Right lobe of liver (tissue), 4 donors: ENCODE measurements around the gene ASL.

ENCODE experiments used
- CTCF ChIP-seq, 4 donors: fragments of 200-600 bp in 3 of 4; fragments of 450-650 bp in 1 of 4; IDR thresholded peaks; one replicate each; pipeline versions ENCODE4 v1.5.1 to v1.8.0; 2016 to 2022; ENCODE audit warnings: antibody characterized with exemption in 4 of 4, mild to moderate bottlenecking in 2 of 4
- POLR2A ChIP-seq: fragments of 450-650 bp; IDR thresholded peaks from one replicate; pipeline ENCODE4 v1.6.1; 2017; ENCODE audit warnings: antibody characterized with exemption, mild to moderate bottlenecking
- donor health status: DM: no; HTN: no; CAD: no.
- donor health status: DM: no; HTN: no; CAD: no.
- donor health status: DM: no; HTN: yes; CAD: no.

GRCh38 chr7:66082083-66082482 lies 6.5 kb downstream of the ASL start:
- no peak for TF ChIP-seq CTCF (IDR thresholded peaks at IDR 0.05)
- TF ChIP-seq POLR2A, result no peak
